ENCODE results near the gene TMEM220. TPM values are rescaled to one million over a fixed set of nuclear protein-coding genes. Genes with fewer than 3 reads are reported as not detected.

TMEM220 gene
- total and polyA plus RNA-seq, 9 of the 15 experiments (the other 6 are each of a cell fraction or from before 2014, with no cell fraction given): not detected

- in situ Hi-C loops (cut with MboI): no loop called here
- Histone ChIP-seq H3K9me1 (ENCODE audit: control insufficient read depth, insufficient read depth, low read length) (no peaks in the 10 kb centered on the region), H3K9ac (ENCODE audit: insufficient read depth in 1 of 2, low read depth in 2 of 2, low read length in 2 of 2) (no peak overlapping the region), H3K9me3 (replicated peaks; ENCODE audit: control insufficient read depth, insufficient read depth, low read depth, low read length) (no peaks in the 10 kb centered on the region), H3K4me3 (no peak overlapping the region), H3K4me2 (ENCODE audit: insufficient read depth, low read length) (no peak overlapping the region), H3K27ac (ENCODE audit: extremely low read depth, low read depth, low read length) (no peak overlapping the region), H3K4me1 (replicated peaks in 1 of 2; ENCODE audit: control insufficient read depth in 2 of 2, insufficient read depth in 2 of 2, low read length in 2 of 2) (no peaks in the 10 kb centered on the region), H2AFZ (ENCODE audit: low read depth, low read length) (no peak overlapping the region), H3K36me3 (ENCODE audit: control insufficient read depth, insufficient read depth, low read length) (peaks cover 2% of the 10 kb centered on the region; the same call in 1 of the 3 replicates), H3K79me2 (ENCODE audit: control insufficient read depth, insufficient read depth, low read length) (no peaks in the 10 kb centered on the region), H4K20me1 (replicated peaks; ENCODE audit: control insufficient read depth, insufficient read depth, low read length) (no peaks in the 10 kb centered on the region), H3K27me3 (ENCODE audit: control insufficient read depth in 2 of 2, insufficient read depth in 2 of 2, low read length in 2 of 2) (no peaks in the 10 kb centered on the region)
- WGBS (ENCODE audit: insufficient coverage, low coverage, missing lambda C conversion rate): 57% methylated on average over 1 of the region's 1 CpG
- FAIRE-seq (no peak), DNase-seq (ENCODE audit: extremely low read depth in 1 of 4, low spot score in 3 of 4) (no peak), ATAC-seq (no peak)
- intact Hi-C loops (cut with micrococcal nuclease): no loop called here
- CTCF ChIA-PET (ENCODE audit: low intra/inter-chr PET ratio): no interaction called here
- TF ChIP-seq FIP1L1 (IDR thresholded peaks at IDR 0.05; ENCODE audit: low read depth, low read length, poor library complexity, severe bottlenecking) (no peak), ZNF12 (CRISPR knock-in tag; IDR thresholded peaks at IDR 0.05) (no peak), MCM3 (IDR thresholded peaks at IDR 0.05) (no peak), SAFB2 (IDR thresholded peaks at IDR 0.05; ENCODE audit: borderline replicate concordance, low read depth, low read length, severe bottlenecking) (no peak), ZNF76 (CRISPR knock-in tag; IDR thresholded peaks at IDR 0.05; ENCODE audit: borderline replicate concordance) (no peak), PTTG1 (tag; IDR thresholded peaks at IDR 0.05; ENCODE audit: low read depth) (no peak), ZNF699 (CRISPR knock-in tag; IDR thresholded peaks at IDR 0.05; ENCODE audit: insufficient replicate concordance) (no peak), RBM22 (IDR thresholded peaks at IDR 0.05; ENCODE audit: low read depth, low read length, poor library complexity, severe bottlenecking) (no peak), PHF20 (IDR thresholded peaks at IDR 0.05; ENCODE audit: partially characterized antibody) (no peak)
- TF ChIP-seq, protein P1, sequence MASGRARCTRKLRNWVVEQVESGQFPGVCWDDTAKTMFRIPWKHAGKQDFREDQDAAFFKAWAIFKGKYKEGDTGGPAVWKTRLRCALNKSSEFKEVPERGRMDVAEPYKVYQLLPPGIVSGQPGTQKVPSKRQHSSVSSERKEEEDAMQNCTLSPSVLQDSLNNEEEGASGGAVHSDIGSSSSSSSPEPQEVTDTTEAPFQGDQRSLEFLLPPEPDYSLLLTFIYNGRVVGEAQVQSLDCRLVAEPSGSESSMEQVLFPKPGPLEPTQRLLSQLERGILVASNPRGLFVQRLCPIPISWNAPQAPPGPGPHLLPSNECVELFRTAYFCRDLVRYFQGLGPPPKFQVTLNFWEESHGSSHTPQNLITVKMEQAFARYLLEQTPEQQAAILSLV (tag; IDR thresholded peaks at IDR 0.05): no peak
- TF ChIP-seq, protein P2, sequence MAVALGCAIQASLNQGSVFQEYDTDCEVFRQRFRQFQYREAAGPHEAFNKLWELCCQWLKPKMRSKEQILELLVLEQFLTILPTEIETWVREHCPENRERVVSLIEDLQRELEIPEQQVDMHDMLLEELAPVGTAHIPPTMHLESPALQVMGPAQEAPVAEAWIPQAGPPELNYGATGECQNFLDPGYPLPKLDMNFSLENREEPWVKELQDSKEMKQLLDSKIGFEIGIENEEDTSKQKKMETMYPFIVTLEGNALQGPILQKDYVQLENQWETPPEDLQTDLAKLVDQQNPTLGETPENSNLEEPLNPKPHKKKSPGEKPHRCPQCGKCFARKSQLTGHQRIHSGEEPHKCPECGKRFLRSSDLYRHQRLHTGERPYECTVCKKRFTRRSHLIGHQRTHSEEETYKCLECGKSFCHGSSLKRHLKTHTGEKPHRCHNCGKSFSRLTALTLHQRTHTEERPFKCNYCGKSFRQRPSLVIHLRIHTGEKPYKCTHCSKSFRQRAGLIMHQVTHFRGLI (CRISPR knock-in tag; IDR thresholded peaks at IDR 0.05): no peak
- POLR2A ChIA-PET: no interaction called here
- BruUV-seq (replicated peaks): no TSS peak
These were observed 61.0 kb downstream of the TMEM220 start for GRCh38 chr17:10668775-10669174.

Data from K562 (cell line).